ENCODE data around the gene LLGL1. TPM values are rescaled to one million over a fixed set of nuclear protein-coding genes. Genes with fewer than 3 reads are reported as not detected.

Gene LLGL1
- total RNA-seq, 1 experiment from 2014 or later: 65.0 TPM

GRCh38 chr17:18197535-18198194, 27.8 kb upstream of the LLGL1 start:
- H4K91ac ChIP-seq (ENCODE audit: insufficient read length, low read depth, low read length): no peak overlapping the region
- peaks cover 13% of the 10 kb centered on the region for H3K79me1 ChIP-seq (ENCODE audit: insufficient read depth, low read depth, low read length, poor library complexity, severe bottlenecking)
- H4K8ac ChIP-seq (replicated peaks; ENCODE audit: insufficient read length, low read depth, low read length): no peak overlapping the region
- H3K14ac ChIP-seq (ENCODE audit: insufficient read depth, low read length): no peak overlapping the region
- H3K27ac ChIP-seq (ENCODE audit: insufficient read length, low read depth, low read length): no peak overlapping the region
- no peak overlapping the region for H3K9ac ChIP-seq (ENCODE audit: extremely low read depth, insufficient read length, low read length)
- H3K9me3 ChIP-seq (ENCODE audit: control insufficient read depth, low read depth, low read length): no peaks in the 10 kb centered on the region
- no peaks in the 10 kb centered on the region for H3K23me2 ChIP-seq (ENCODE audit: insufficient read length, low read depth, low read length, poor library complexity, severe bottlenecking)
- H2AK5ac ChIP-seq (ENCODE audit: insufficient read length, low read length): no peak overlapping the region
- Mint-ChIP-seq H3K27me3 (ENCODE audit: low read depth) (no peaks in the 10 kb centered on the region), H3K4me3 (no peak overlapping the region), H3K4me1 (peaks cover 15 to 20% of the 10 kb centered on the region in 2 experiments), H3K9me3 (no peaks in the 10 kb centered on the region), H3K36me3 (ENCODE audit: insufficient read depth in 1 of 3, low read depth in 3 of 3) (peaks cover 23 to 68% (median 51%) of the 10 kb centered on the region in 3 experiments), H3K27ac (no peak overlapping the region)
- no peak overlapping the region for H2BK12ac ChIP-seq (ENCODE audit: insufficient read length, low read depth, low read length)
- no peak overlapping the region for H2BK20ac ChIP-seq (ENCODE audit: low read depth, low read length, poor library complexity, severe bottlenecking)
- WGBS (ENCODE audit: extremely low coverage, insufficient read length, low lambda C conversion rate): no CpG with 5 or more reads among the region's 3 CpGs
- TF ChIP-seq, protein P1, sequence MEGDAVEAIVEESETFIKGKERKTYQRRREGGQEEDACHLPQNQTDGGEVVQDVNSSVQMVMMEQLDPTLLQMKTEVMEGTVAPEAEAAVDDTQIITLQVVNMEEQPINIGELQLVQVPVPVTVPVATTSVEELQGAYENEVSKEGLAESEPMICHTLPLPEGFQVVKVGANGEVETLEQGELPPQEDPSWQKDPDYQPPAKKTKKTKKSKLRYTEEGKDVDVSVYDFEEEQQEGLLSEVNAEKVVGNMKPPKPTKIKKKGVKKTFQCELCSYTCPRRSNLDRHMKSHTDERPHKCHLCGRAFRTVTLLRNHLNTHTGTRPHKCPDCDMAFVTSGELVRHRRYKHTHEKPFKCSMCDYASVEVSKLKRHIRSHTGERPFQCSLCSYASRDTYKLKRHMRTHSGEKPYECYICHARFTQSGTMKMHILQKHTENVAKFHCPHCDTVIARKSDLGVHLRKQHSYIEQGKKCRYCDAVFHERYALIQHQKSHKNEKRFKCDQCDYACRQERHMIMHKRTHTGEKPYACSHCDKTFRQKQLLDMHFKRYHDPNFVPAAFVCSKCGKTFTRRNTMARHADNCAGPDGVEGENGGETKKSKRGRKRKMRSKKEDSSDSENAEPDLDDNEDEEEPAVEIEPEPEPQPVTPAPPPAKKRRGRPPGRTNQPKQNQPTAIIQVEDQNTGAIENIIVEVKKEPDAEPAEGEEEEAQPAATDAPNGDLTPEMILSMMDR (conservative IDR thresholded peaks at IDR 0.05): no peak
- no peak for DNase-seq
- H2BK5ac ChIP-seq (ENCODE audit: insufficient read length, low read length): no peak overlapping the region
- H4K5ac ChIP-seq (ENCODE audit: insufficient read length, low read depth, low read length): no peak overlapping the region
- H2AFZ ChIP-seq (ENCODE audit: low read length): no peak overlapping the region
- no peak overlapping the region for H2BK120ac ChIP-seq (ENCODE audit: low read depth, low read length, poor library complexity, severe bottlenecking)
- H3K4me1 ChIP-seq (ENCODE audit: insufficient read depth, low read length): no peaks in the 10 kb centered on the region; the same call in 1 of the 2 replicates
- H3K56ac ChIP-seq (ENCODE audit: insufficient read length, low read depth, low read length): no peak overlapping the region
- no peak overlapping the region for H3K4me2 ChIP-seq (ENCODE audit: insufficient read depth, insufficient read length, low read length)
- no peak overlapping the region for H3K18ac ChIP-seq (ENCODE audit: insufficient read length, low read depth, low read length)
- no peak overlapping the region for H3T11ph ChIP-seq (ENCODE audit: low read length)
- H3K79me2 ChIP-seq (ENCODE audit: insufficient read depth, low read length): peaks cover 10% of the 10 kb centered on the region; the same call in 1 of the 2 replicates
- H3K23ac ChIP-seq (ENCODE audit: insufficient read length, low read depth, low read length): no peak overlapping the region
- H2BK15ac ChIP-seq (ENCODE audit: low read depth, low read length): no peak overlapping the region
- H3K4ac ChIP-seq (ENCODE audit: low read depth, low read length): no peak overlapping the region
- H4K20me1 ChIP-seq (ENCODE audit: control insufficient read depth, insufficient read depth, insufficient read length): no peaks in the 10 kb centered on the region
- H3K27me3 ChIP-seq (ENCODE audit: insufficient read depth, low read length): no peaks in the 10 kb centered on the region

Data from H9 (cell line).